Transverse colon (tissue), 3 donors: ENCODE results near the gene HILPDA.
"Not testable (repeated sequence)": the region's sequence is repeated elsewhere in the genome, so short reads cannot be mapped to it uniquely, and the experiment has no call there.

Experiments used
- POLR2A ChIP-seq: fragments of 450-650 bp; IDR thresholded peaks from one replicate; pipeline ENCODE4 v1.6.1; 2016; ENCODE audit warnings: antibody characterized with exemption, mild to moderate bottlenecking, moderate library complexity
- TF ChIP-seq, protein P1 (sequence below), 5 experiments: fragments of 200-600 bp in 3 of 5; fragments of 450-650 bp in 2 of 5; sonication (generic) in 3 of 5; IDR thresholded peaks; 1 replicate in 2 of 5; 2 replicates in 3 of 5; pipeline ENCODE4 v1.5.1; 2016 to 2017; ENCODE audit warnings: antibody characterized with exemption in 5 of 5, inconsistent platforms in 3 of 5, mild to moderate bottlenecking in 2 of 5, moderate library complexity in 1 of 5

DNA sequence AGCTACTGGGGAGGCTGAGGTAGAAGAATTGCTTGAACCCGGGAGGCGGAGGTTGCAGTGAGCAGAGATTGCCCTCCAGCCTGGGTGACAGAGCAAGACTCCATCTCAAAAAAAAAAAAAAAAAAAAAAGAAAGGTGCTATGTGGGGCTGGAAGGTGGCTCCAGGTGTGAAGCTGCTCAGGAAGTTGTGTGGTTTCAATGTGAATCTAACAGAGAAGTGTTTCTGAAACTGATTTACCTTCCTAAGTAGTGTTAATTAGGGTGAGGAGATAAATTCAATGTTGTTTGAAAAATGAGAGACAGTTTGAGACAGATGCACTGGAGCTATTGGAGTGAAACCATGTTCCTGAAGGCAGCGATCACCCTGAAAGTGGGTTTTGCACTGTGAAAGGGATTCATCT, 51.1 kb downstream of the HILPDA start:
- TF ChIP-seq, protein P1, sequence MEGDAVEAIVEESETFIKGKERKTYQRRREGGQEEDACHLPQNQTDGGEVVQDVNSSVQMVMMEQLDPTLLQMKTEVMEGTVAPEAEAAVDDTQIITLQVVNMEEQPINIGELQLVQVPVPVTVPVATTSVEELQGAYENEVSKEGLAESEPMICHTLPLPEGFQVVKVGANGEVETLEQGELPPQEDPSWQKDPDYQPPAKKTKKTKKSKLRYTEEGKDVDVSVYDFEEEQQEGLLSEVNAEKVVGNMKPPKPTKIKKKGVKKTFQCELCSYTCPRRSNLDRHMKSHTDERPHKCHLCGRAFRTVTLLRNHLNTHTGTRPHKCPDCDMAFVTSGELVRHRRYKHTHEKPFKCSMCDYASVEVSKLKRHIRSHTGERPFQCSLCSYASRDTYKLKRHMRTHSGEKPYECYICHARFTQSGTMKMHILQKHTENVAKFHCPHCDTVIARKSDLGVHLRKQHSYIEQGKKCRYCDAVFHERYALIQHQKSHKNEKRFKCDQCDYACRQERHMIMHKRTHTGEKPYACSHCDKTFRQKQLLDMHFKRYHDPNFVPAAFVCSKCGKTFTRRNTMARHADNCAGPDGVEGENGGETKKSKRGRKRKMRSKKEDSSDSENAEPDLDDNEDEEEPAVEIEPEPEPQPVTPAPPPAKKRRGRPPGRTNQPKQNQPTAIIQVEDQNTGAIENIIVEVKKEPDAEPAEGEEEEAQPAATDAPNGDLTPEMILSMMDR (IDR thresholded peaks at IDR 0.05), result not testable (repeated sequence)
- not testable (repeated sequence) for TF ChIP-seq POLR2A
